Choroid plexus epithelial cell (primary cell): Measurements from ENCODE around the gene ZFYVE27.

Source experiments
- DNase-seq: peaks from one replicate; pipeline ENCODE4 v3.0.0-alpha.2; 2010; ENCODE audit warnings: low read depth
- H3K4me3 ChIP-seq: 2 replicates; pipeline ENCODE4 v1.5.1; 2011; ENCODE audit warnings: low read depth, mild to moderate bottlenecking, control low read depth, low read length, moderate library complexity
- TF ChIP-seq, protein P1 (sequence below): conservative IDR thresholded peaks from 2 replicates; pipeline ENCODE4 v1.5.1; 2011; ENCODE audit warnings: low read depth, mild to moderate bottlenecking, control low read depth, inconsistent platforms, low read length, moderate library complexity

The ZFYVE27 gene

GRCh38 chr10:97718178-97718577 lies 18.8 kb upstream of the ZFYVE27 start:
- TF ChIP-seq, protein P1, sequence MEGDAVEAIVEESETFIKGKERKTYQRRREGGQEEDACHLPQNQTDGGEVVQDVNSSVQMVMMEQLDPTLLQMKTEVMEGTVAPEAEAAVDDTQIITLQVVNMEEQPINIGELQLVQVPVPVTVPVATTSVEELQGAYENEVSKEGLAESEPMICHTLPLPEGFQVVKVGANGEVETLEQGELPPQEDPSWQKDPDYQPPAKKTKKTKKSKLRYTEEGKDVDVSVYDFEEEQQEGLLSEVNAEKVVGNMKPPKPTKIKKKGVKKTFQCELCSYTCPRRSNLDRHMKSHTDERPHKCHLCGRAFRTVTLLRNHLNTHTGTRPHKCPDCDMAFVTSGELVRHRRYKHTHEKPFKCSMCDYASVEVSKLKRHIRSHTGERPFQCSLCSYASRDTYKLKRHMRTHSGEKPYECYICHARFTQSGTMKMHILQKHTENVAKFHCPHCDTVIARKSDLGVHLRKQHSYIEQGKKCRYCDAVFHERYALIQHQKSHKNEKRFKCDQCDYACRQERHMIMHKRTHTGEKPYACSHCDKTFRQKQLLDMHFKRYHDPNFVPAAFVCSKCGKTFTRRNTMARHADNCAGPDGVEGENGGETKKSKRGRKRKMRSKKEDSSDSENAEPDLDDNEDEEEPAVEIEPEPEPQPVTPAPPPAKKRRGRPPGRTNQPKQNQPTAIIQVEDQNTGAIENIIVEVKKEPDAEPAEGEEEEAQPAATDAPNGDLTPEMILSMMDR: no peak
- no peak overlapping the region for H3K4me3 ChIP-seq
- no peak for DNase-seq

GRCh38 chr10:97718659-97719142 lies 18.2 kb upstream of the ZFYVE27 start:
- no peak overlapping the region for H3K4me3 ChIP-seq
- TF ChIP-seq, protein P1: no peak
- DNase-seq: no peak

DNA sequence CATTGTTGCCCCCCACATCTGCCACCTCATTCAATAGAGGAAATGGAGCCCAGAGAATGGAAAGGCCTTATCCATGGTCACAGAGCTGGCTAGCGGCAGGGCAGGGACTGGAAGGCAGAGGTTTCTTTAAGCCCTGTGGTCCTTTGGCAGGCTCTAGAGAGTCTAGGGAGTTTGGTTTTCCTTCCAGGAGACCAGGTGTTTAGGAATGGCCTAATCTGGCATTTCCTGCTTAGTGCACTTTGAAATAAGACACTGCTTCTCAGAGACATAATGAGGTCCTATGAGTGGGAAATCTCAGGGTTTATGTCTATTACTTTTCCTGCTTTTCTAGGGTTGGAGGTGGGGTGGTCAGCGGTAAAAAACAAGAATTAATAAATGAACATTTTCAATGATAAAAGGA lies 17.3 kb upstream of the ZFYVE27 start:
- DNase-seq: no peak
- TF ChIP-seq, protein P1: no peak
- H3K4me3 ChIP-seq: no peak overlapping the region

DNA sequence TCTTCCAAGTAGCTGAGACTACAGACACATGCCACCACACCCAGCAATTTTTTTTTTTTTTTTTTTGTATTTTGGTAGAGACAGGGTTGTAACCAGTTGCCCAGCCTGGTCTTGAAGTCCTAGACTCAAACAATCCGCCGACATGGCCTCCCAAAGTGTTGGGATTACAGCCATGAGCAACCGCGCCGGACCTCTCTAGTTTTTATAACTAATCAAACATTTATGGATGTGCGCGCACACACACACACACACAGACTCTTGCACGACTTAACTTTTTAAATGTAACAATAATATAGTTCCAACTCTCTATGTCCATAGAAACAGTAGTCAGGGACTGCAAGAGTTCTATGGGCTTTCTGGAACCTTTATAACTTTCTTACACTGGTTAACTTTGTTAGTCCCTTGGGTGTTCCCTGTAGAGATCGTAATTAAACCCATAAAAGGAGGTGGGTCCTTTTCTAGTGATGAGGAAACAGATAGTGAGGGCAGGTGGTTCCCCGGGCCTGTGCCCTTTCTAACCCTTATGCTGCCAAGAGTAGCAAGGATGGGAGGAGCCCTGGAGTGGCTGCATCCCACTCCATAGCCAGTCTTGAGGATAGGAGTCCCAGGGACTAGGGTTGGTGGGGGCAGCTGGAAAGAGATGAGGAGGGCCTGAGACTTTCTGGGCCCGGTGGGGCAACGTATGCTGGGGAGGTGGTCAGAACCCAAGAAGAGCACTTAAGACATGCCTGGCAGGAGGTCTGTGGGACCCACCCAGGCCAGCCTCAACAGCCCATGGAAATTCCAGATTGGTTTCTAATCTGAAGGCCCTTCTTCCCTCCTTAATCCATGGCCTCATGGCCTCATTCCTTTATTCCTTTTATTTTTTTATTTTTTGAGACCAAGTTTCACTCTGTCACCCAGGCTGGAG lies 14.8 kb upstream of the ZFYVE27 start:
- TF ChIP-seq, protein P1: no peak
- no peak for DNase-seq
- H3K4me3 ChIP-seq: no peak overlapping the region

DNA sequence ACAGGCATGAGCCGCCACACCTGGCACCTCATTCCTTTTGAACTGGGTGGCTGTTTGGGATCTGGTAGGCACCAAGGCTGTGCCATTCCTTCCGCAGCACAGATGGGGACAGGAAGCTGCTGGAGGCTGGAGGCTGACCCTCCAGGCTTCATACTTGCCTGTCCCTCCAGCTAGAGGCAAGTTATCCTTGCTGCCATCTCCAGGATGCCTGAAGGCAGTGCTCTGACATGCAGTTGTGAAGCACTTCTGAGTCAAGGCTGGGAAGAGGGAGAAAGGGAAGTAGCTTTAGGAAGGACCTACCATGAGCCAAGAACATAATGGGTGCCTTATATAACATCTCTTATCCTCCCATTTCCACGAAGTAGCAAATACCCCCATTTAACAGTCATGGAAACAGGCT lies 13.9 kb upstream of the ZFYVE27 start:
- TF ChIP-seq, protein P1: no peak
- no peak for DNase-seq
- H3K4me3 ChIP-seq: no peak overlapping the region

GRCh38 chr10:97724341-97724941 lies 12.5 kb upstream of the ZFYVE27 start:
- TF ChIP-seq, protein P1: no peak
- H3K4me3 ChIP-seq: no peak overlapping the region
- DNase-seq: no peak
